Spleen (tissue), 11 donors: ENCODE results near the gene PDIA6. TPM values are rescaled to one million over a fixed set of nuclear protein-coding genes. Genes with fewer than 3 reads are reported as not detected.

Experiments
- DNase-seq: peaks from one replicate; pipeline ENCODE4 v3.0.0-alpha.2; 2020
- H3K27ac ChIP-seq, 8 donors: fragments of 200-600 bp; sonication (generic) in 7 of 8; 1 replicate in 4 of 8; 2 replicates in 4 of 8; pipeline versions ENCODE4 v1.5.0 to v1.8.0; 2016 to 2021; ENCODE audit warnings: inconsistent platforms in 4 of 8, mild to moderate bottlenecking in 4 of 8, moderate library complexity in 1 of 8
- H3K27me3 ChIP-seq, 7 donors: fragments of 200-600 bp; sonication (generic) in 6 of 7; replicated peaks in 1 of 7; 1 replicate in 4 of 7; 2 replicates in 3 of 7; pipeline versions ENCODE4 v1.5.0 to v1.8.0; 2016 to 2021; ENCODE audit warnings: inconsistent platforms in 3 of 7, mild to moderate bottlenecking in 1 of 7
- H3K36me3 ChIP-seq, 6 donors: fragments of 200-600 bp; sonication (generic) in 5 of 6; 1 replicate in 4 of 6; 2 replicates in 2 of 6; pipeline versions ENCODE4 v1.5.0 to v1.8.0; 2016 to 2021; ENCODE audit warnings: inconsistent platforms in 2 of 6
- H3K4me1 ChIP-seq, 6 donors: fragments of 200-600 bp; sonication (generic) in 5 of 6; 1 replicate in 3 of 6; 2 replicates in 3 of 6; pipeline versions ENCODE4 v1.5.0 to v1.8.0; 2016 to 2021; ENCODE audit warnings: inconsistent platforms in 3 of 6
- H3K4me3 ChIP-seq, 8 donors: fragments of 200-600 bp; sonication (generic) in 7 of 8; 1 replicate in 4 of 8; 2 replicates in 4 of 8; pipeline versions ENCODE4 v1.5.0 to v1.8.0; 2016 to 2021; ENCODE audit warnings: inconsistent platforms in 4 of 8, mild to moderate bottlenecking in 4 of 8, moderate library complexity in 2 of 8
- H3K9me3 ChIP-seq, 8 donors: fragments of 200-600 bp; sonication (generic) in 7 of 8; 1 replicate in 4 of 8; 2 replicates in 4 of 8; pipeline versions ENCODE4 v1.5.0 to v1.8.0; 2016 to 2021; ENCODE audit warnings: inconsistent platforms in 4 of 8
- CTCF ChIP-seq, 11 experiments: fragments of 200-600 bp in 7 of 11; fragments of 450-650 bp in 4 of 11; sonication (generic) in 4 of 11; IDR thresholded peaks in 8 of 11; conservative IDR thresholded peaks in 3 of 11; 1 replicate in 7 of 11; 2 replicates in 4 of 11; pipeline versions ENCODE4 v1.4.0 to v1.8.0; 2016 to 2021; ENCODE audit warnings: antibody characterized with exemption in 11 of 11, inconsistent platforms in 4 of 11, mild to moderate bottlenecking in 1 of 11
- POLR2A ChIP-seq, 3 donors: fragments of 450-650 bp; IDR thresholded peaks; one replicate each; pipeline ENCODE4 v1.5.1; 2017; ENCODE audit warnings: antibody characterized with exemption in 3 of 3, mild to moderate bottlenecking in 1 of 3
- POLR2AphosphoS5 ChIP-seq, 3 donors: sonication (generic); formaldehyde crosslinking; IDR thresholded peaks; one replicate each; pipeline ENCODE4 v1.5.1; 2017; ENCODE audit warnings: antibody characterized with exemption in 3 of 3
- WGBS, 5 donors: extraction: QIAGEN DNeasy Blood & Tissue Kit in 3 of 5; methylation state at CpG; one replicate each; pipeline versions ENCODE4 v1.1.5 to v1.1.7; 2013 to 2018; 5-methylcytosine and 5-hydroxymethylcytosine counted together
- intact Hi-C: fragments of 100-400 bp; cut with DNase I; formaldehyde crosslinking; loops from one replicate; pipeline ENCODE4 v1.15.0; 2023; ENCODE audit warnings: low total_unique reads
- polyA plus RNA-seq, 3 donors: library from polyadenylated mRNA; stranded (reverse); fragments of 200-250 nt; gene quantifications; one replicate each; pipeline ENCODE4 v1.2.1, GENCODE V29; 2013
- small RNA-seq, 4 donors: library from RNA; depleted of rRNA; stranded (forward); fragments of <200 nt; gene quantifications; one replicate each; pipeline ENCODE3, GENCODE V24; 2016
- total RNA-seq, 7 donors: library from RNA; depleted of rRNA in 3 of 7; stranded (reverse); fragments of >200 nt in 3 of 7; fragmentation: NEBNext Ultra II Directional in 4 of 7; extraction: Animal tissue kit (Norgen Biotek cat#: 25700) in 4 of 7; gene quantifications; one replicate each; pipeline versions ENCODE4 v1.1.0 to v1.2.1, GENCODE V29; 2016 to 2021
- donor health status: healthy with polysubstance abuse.
- donor health status: DM: no; HTN: no; CAD: no; lungs with moderate emphysema.
- donor health status: DM: no; HTN: no; CAD: no.
- donor health status: Bipolar disorder and iron deficiency.
- donor health status: healthy.
- donor health status: DM: no; HTN: no; CAD: no.
- donor health status: DM: yes; HTN: yes; CAD: no.

The PDIA6 gene
- total and polyA plus RNA-seq, 10 donors = 29.7 to 164 (median 115) TPM

- 89 to 97% (median 92%) methylated on average over 6 of the region's 6 CpGs for whole genome bisulfite sequencing, 5 donors
- H3K4me3 ChIP-seq = no peak overlapping the region
- no peaks in the 10 kb centered on the region for H3K4me1 ChIP-seq
- H3K27me3 ChIP-seq = no peaks in the 10 kb centered on the region
- H3K36me3 ChIP-seq = no peaks in the 10 kb centered on the region
- TF ChIP-seq POLR2AphosphoS5 (IDR thresholded peaks at IDR 0.05) (no peak), CTCF (IDR thresholded peaks at IDR 0.05 in 8 of 11, conservative IDR thresholded peaks at IDR 0.05 in 3 of 11) (no peak), POLR2A (IDR thresholded peaks at IDR 0.05) (no peak)
- intact Hi-C loops = no loop called here
- H3K27ac ChIP-seq = no peak overlapping the region
- H3K9me3 ChIP-seq = no peaks in the 10 kb centered on the region
- peak; percentile 32 for DNase-seq
Observed at GRCh38 chr2:10738192-10738591, 74.4 kb downstream of the PDIA6 start.

- Histone ChIP-seq H3K4me1 (no peaks in the 10 kb centered on the region), H3K27ac (no peak overlapping the region), H3K9me3 (no peaks in the 10 kb centered on the region), H3K27me3 (no peaks in the 10 kb centered on the region), H3K36me3 (no peaks in the 10 kb centered on the region), H3K4me3 (no peak overlapping the region)
- intact Hi-C loops = no loop called here
- WGBS, 5 donors = 87 to 97% (median 90%) methylated on average over 5 of the region's 5 CpGs
- peak; percentile 22 for DNase-seq
- TF ChIP-seq POLR2A (IDR thresholded peaks at IDR 0.05) = no peak
- no peak for TF ChIP-seq CTCF (IDR thresholded peaks at IDR 0.05 in 8 of 11, conservative IDR thresholded peaks at IDR 0.05 in 3 of 11)
- TF ChIP-seq POLR2AphosphoS5 (IDR thresholded peaks at IDR 0.05) = no peak
Observed at GRCh38 chr2:10733980-10734379, 78.6 kb downstream of the PDIA6 start.

GRCh38 chr2:10733566-10733925 is 79.0 kb downstream of the PDIA6 start:
- no peak overlapping the region for H3K27ac ChIP-seq
- no peaks in the 10 kb centered on the region for H3K36me3 ChIP-seq
- no peaks in the 10 kb centered on the region for H3K9me3 ChIP-seq
- no peaks in the 10 kb centered on the region for H3K27me3 ChIP-seq
- intact Hi-C loops = no loop called here
- no peaks in the 10 kb centered on the region for H3K4me1 ChIP-seq
- TF ChIP-seq POLR2A (IDR thresholded peaks at IDR 0.05) = no peak
- TF ChIP-seq POLR2AphosphoS5 (IDR thresholded peaks at IDR 0.05) = no peak
- no peak for TF ChIP-seq CTCF (IDR thresholded peaks at IDR 0.05 in 8 of 11, conservative IDR thresholded peaks at IDR 0.05 in 3 of 11)
- DNase-seq = peak; percentile 30
- no peak overlapping the region for H3K4me3 ChIP-seq
- 58 to 70% (median 62%) methylated on average over 6 of the region's 6 CpGs for WGBS, 5 donors

Small RNA genes within 50 kb of the gene (small RNA-seq; reads per million reads assigned to genes)
- gene RNU7-138P = 0 reads per million in 4 donors
- gene RNU7-176P = 0 reads per million in 4 donors

Other genes with a start within 250 kb of the PDIA6 start
- 10 to 100 TPM; 19.3 to 32.8 (median 28.0) TPM for gene NOL10, start 122.8 kb downstream of the PDIA6 start, total RNA-seq
- gene NOL10, start 122.8 kb downstream of the PDIA6 start, polyA plus RNA-seq = 10 to 100 TPM in 1 of 3 donors, 1 to 10 TPM in 2; 7.4 to 10.0 (median 7.5) TPM
- gene ATP6V1C2, start 91.2 kb downstream of the PDIA6 start, total RNA-seq = 1 to 10 TPM in 2 of 7 donors, under 1 TPM in 2, not detected in 3; 0.23 to 9.2 (median 0.93) TPM
- gene ATP6V1C2, start 91.2 kb downstream of the PDIA6 start, polyA plus RNA-seq = under 1 TPM; 0.45 to 0.70 (median 0.54) TPM
- 1 to 10 TPM in 2 of 7 donors, under 1 TPM in 2, not detected in 3; 0.25 to 1.2 (median 0.65) TPM for gene KCNF1, start 99.1 kb upstream of the PDIA6 start, total RNA-seq
- under 1 TPM; 0.16 to 0.91 (median 0.57) TPM for gene KCNF1, start 99.1 kb upstream of the PDIA6 start, polyA plus RNA-seq